Epithelial cell of esophagus (primary cell): Measurements from ENCODE around the gene AMOTL1.

ENCODE experiments used
- DNase-seq: peaks from one replicate; pipeline ENCODE4 v3.0.0; 2010; ENCODE audit warnings: low read depth
- H3K4me3 ChIP-seq: 2 replicates; pipeline ENCODE4 v1.5.1; 2011; ENCODE audit warnings: mild to moderate bottlenecking, low read length, control low read depth
- TF ChIP-seq, protein P1 (sequence below): IDR thresholded peaks from 2 replicates; pipeline ENCODE4 v1.5.1; 2011; ENCODE audit warnings: low read depth, mild to moderate bottlenecking, low read length, control low read depth, inconsistent platforms; ENCODE audit not compliant: insufficient read depth; ENCODE audit errors: missing control alignments

The AMOTL1 gene

DNA sequence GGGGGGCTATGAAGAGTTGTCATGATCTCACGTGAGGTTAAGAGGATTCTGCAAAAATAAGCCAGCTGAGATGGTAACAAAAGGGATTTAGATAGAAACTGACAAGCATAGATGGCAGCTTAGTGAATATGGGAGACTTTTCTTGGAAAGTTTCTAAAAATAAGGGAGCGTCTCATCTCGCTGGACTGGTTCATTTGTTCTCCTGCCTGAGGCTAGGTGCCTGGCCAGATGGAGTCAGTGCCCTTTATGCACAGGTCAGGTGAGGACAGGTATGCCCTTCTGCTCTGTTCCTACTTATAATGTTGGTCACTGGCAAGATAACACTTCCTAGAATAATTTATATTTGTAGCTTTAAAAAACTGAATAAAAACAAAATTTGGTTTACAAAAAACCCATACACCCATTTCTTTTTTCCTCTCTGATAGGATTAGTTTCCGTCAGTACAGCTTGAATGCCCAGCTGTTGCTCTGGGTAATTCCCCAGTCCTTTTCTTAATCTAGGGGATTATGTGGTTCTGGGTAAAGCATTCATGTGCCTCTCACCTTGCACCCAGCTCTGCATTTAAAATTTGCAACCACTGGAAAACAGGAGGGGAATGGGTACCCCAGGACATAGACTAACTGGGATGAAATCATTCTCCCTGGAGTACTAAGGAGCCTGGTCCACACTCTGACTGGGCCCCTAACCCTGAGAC, 90.0 kb downstream of the AMOTL1 start:
- TF ChIP-seq, protein P1, sequence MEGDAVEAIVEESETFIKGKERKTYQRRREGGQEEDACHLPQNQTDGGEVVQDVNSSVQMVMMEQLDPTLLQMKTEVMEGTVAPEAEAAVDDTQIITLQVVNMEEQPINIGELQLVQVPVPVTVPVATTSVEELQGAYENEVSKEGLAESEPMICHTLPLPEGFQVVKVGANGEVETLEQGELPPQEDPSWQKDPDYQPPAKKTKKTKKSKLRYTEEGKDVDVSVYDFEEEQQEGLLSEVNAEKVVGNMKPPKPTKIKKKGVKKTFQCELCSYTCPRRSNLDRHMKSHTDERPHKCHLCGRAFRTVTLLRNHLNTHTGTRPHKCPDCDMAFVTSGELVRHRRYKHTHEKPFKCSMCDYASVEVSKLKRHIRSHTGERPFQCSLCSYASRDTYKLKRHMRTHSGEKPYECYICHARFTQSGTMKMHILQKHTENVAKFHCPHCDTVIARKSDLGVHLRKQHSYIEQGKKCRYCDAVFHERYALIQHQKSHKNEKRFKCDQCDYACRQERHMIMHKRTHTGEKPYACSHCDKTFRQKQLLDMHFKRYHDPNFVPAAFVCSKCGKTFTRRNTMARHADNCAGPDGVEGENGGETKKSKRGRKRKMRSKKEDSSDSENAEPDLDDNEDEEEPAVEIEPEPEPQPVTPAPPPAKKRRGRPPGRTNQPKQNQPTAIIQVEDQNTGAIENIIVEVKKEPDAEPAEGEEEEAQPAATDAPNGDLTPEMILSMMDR: no peak
- H3K4me3 ChIP-seq: no peak overlapping the region
- DNase-seq: no peak

DNA sequence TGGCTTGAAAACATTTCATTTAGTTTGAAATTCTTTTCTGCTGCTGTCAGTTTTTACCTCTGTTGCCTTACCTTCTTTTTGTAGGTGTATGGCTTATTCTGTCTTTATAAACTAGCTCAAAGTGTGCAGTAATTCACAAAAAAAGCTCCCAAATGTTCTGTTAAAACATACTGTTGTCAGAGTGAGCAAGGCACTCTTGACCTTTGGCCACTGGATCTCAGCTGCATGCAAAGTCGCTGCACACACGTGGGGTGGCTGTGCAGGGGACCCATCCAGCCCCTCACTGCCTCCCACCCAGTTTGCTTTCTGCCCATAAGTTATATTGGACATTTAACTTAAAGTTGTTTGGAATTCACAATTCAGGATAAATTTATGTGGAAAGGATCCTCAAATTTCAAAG, 92.2 kb downstream of the AMOTL1 start:
- TF ChIP-seq, protein P1: no peak
- H3K4me3 ChIP-seq: no peak overlapping the region
- no peak for DNase-seq

DNA sequence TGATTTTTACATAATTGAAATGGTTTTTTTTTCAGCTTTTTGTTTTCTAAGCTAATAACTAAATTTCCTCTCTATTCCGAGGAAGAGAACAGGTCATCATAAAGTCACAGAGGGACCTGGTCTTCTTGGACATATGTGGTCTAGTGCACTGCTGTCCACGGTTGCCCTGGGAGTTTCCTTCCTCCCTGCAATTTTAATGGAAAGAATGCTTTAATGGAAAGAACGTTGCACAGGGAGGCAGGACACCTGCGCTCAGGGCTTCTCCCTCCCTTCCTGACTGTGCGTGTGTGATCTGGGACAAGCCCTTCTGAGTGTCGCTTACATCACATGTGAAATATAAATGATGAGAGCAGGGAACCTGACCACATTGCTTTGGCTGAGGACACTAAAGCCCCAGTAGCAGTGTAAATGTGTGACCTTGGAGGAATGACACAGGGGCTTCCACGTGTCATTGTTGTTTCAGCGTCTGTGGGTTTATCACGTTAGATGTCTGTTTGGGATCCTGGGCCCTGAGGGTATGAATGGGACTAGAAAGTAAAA, 93.2 kb downstream of the AMOTL1 start:
- DNase-seq: no peak
- TF ChIP-seq, protein P1: no peak
- no peak overlapping the region for H3K4me3 ChIP-seq

DNA sequence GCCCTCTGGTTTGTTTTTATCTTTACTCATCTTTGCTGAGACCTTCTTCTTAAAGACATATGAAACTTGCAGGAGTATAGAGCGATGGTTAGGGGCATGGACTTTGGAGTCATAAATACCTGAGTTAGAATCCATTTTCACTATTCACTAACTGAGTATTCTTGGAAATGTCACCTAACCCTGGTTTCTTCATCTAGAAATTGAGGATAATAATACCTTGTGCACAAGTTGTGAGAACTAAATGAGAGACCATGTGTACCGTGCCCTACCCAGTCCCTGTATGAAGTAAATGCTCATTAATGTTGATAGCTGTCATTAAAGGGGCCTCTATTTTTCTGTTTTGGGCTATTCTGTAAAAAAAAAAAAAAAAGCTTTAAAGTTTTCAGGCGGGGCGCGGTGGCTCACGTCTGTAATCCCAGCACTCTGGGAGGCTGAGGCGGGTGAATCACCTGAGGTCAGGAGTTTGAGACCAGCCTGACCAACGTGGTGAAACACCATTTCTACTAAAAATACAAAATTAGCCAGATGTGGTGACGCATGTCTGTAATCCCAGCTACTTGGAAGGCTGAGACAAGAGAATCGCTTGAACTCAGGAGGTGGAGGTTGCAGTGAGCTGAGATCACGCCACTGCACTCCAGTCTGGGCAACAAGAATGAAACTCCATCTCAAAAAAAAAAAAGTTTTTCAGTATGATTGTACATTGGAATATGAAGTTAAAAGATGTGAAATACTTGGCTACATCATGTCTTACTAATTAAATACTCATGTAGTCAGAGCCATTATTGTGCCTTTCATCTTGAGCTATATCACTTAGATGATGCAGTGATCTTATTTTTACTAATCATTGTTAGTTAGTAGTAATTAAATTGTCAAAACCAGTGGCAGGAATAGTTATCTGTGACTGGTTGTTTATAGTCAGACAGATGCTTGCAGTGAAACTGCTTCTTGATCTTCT, 95.0 kb downstream of the AMOTL1 start:
- TF ChIP-seq, protein P1: no peak
- no peak for DNase-seq
- no peak overlapping the region for H3K4me3 ChIP-seq

DNA sequence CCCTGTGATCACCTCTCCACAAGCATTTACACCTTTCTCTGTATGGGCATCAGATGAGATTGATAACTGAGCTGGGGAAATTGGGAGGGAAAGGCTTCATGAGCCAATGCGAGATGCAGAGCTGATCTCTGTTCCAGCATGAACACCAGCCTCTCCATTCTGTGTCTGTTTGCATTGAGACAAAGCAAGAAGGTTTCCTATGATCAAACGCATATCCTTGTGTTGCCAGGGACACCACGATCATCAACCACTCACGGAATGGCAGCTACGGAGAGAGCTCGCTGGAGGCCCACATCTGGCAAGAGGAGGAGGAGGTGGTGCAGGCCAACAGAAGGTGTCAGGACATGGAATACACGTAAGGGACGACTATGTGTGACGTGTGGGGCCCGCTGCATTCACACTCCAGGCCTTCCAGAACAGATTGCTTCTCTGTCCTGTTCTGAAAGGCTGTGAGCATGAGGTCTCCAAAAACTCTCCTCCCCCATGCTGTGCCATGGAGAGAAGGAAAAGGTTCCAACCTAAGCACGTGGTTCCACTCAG, 96.4 kb downstream of the AMOTL1 start:
- no peak for DNase-seq
- H3K4me3 ChIP-seq: no peak overlapping the region
- TF ChIP-seq, protein P1: no peak

DNA sequence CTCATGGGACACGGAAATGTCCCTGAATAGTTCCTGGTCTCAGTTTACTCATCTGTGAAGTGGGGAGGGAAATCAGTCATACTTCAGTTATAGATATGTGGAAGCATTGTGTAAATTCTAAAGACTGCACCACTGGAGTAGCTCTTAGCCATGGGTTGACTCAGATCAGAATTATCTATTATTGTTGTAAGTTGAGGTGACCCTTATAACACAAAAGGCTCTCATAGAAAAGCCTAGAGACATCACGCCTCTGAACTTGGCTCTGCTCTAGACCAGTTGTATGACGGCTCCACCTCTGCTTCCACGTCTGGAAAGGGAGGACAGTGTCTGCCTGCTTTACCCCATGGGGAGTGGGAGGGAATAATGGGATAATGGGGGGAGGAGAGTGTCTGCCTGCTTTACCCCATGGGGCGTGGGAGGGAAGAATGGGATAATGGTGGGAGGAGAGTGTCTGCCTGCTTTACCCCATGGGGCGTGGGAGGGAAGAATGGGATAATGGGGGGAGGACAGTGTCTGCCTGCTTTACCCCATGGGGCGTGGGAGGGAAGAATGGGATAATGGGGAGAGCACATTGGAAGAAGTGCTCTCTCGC, 98.2 kb downstream of the AMOTL1 start:
- no peak overlapping the region for H3K4me3 ChIP-seq
- TF ChIP-seq, protein P1: no peak
- DNase-seq: no peak
